K562 (cell line): ENCODE data around the gene ABCC11. TPM values are rescaled to one million over a fixed set of nuclear protein-coding genes. Genes with fewer than 3 reads are reported as not detected.

Experiments
- FOXJ3 ChIP-seq: sonication (generic); formaldehyde crosslinking; IDR thresholded peaks from 2 replicates; pipeline ENCODE4 v1.4.0; 2020; ENCODE audit warnings: mild to moderate bottlenecking, missing genetic modification reagents
- GATAD2B ChIP-seq: fragments of 450-650 bp; IDR thresholded peaks from 2 replicates; pipeline ENCODE4 v1.6.1; 2017; ENCODE audit warnings: mild to moderate bottlenecking, borderline replicate concordance
- ILK ChIP-seq: fragments of 450-650 bp; IDR thresholded peaks from 2 replicates; pipeline ENCODE4 v1.6.1; 2016; ENCODE audit warnings: missing genetic modification characterization, low read depth, mild to moderate bottlenecking, missing compliant biosample characterization, moderate library complexity, borderline replicate concordance
- JUN ChIP-seq, 2 experiments: sonication (generic) in 1 of 2; formaldehyde crosslinking in 1 of 2; IDR thresholded peaks; 2 replicates each; pipeline versions ENCODE4 v1.6.1 to v1.8.0; 2012 to 2022; ENCODE audit warnings: borderline replicate concordance in 2 of 2, mild to moderate bottlenecking in 2 of 2, improper control_type of control experiment in 1 of 2, low read depth in 1 of 2, low read length in 1 of 2, missing genetic modification reagents in 1 of 2
- NCOA1 ChIP-seq: fragments of 450-650 bp; IDR thresholded peaks from 2 replicates; pipeline ENCODE4 v1.6.1; 2016; ENCODE audit warnings: low read depth
- NUFIP1 ChIP-seq: fragments of 450-650 bp; IDR thresholded peaks from 2 replicates; pipeline ENCODE4 v1.6.1; 2018; ENCODE audit not compliant: partially characterized antibody
- PHF8 ChIP-seq: fragments of 200-600 bp; sonication (generic); IDR thresholded peaks from 2 replicates; pipeline ENCODE4 v1.6.1; 2012; ENCODE audit warnings: mixed run types, mild to moderate bottlenecking, inconsistent platforms, low read length, moderate library complexity, borderline replicate concordance
- RNF2 ChIP-seq: sonication (generic); IDR thresholded peaks from 2 replicates; pipeline ENCODE4 v1.6.1; 2016
- RNF219 ChIP-seq: fragments of 250-450 bp; sonication (Bioruptor Pico); IDR thresholded peaks from 2 replicates; pipeline ENCODE4 v1.5.0; 2022; ENCODE audit warnings: mild to moderate bottlenecking
- SIN3B ChIP-seq: fragments of 450-650 bp; IDR thresholded peaks from 2 replicates; pipeline ENCODE4 v1.6.1; 2017; ENCODE audit warnings: low read depth, mild to moderate bottlenecking, moderate library complexity
- SMARCB1 ChIP-seq: IDR thresholded peaks from 2 replicates; pipeline ENCODE4 v1.6.1; 2011; ENCODE audit warnings: improper control_type of control experiment, low read depth; ENCODE audit not compliant: insufficient read length
- SOX6 ChIP-seq: fragments of 450-650 bp; IDR thresholded peaks from 2 replicates; pipeline ENCODE4 v1.6.1; 2014; ENCODE audit warnings: mild to moderate bottlenecking
- SRSF3 ChIP-seq: fragments of 200-400 bp; formaldehyde crosslinking; IDR thresholded peaks from 2 replicates; pipeline ENCODE4 v1.6.1; 2016; ENCODE audit warnings: mild to moderate bottlenecking, low read length, moderate library complexity; ENCODE audit not compliant: insufficient read depth
- ZNF121 ChIP-seq: sonication (generic); formaldehyde crosslinking; conservative IDR thresholded peaks from 2 replicates; pipeline ENCODE4 v1.8.0; 2022; ENCODE audit warnings: missing genetic modification reagents
- ZNF140 ChIP-seq: fragments of 250-450 bp; sonication (Bioruptor Pico); IDR thresholded peaks from 2 replicates; pipeline ENCODE4 v1.8.0; 2021; ENCODE audit warnings: moderate library complexity, mild to moderate bottlenecking, inconsistent platforms
- ZNF224 ChIP-seq: sonication (generic); formaldehyde crosslinking; IDR thresholded peaks from 2 replicates; pipeline ENCODE4 v1.8.0; 2022; ENCODE audit warnings: mild to moderate bottlenecking, missing genetic modification reagents
- ZNF398 ChIP-seq: fragments of 250-450 bp; sonication (Bioruptor Pico); IDR thresholded peaks from 2 replicates; pipeline ENCODE4 v1.8.0; 2021; ENCODE audit warnings: moderate library complexity, mild to moderate bottlenecking, inconsistent platforms
- ZNF431 ChIP-seq: sonication (generic); formaldehyde crosslinking; IDR thresholded peaks from 2 replicates; pipeline ENCODE4 v1.8.0; 2022; ENCODE audit warnings: mild to moderate bottlenecking, missing genetic modification reagents
- ZNF57 ChIP-seq: fragments of 450-650 bp; formaldehyde crosslinking; IDR thresholded peaks from 2 replicates; pipeline ENCODE4 v1.4.0; 2020; ENCODE audit warnings: mild to moderate bottlenecking, moderate library complexity
- ZSCAN32 ChIP-seq: fragments of 450-650 bp; formaldehyde crosslinking; IDR thresholded peaks from 2 replicates; pipeline ENCODE4 v1.4.0; 2020; ENCODE audit warnings: mild to moderate bottlenecking, moderate library complexity
- polyA plus RNA-seq, 8 experiments: library from polyadenylated mRNA; depleted of rRNA in 4 of 8; stranded (reverse) in 5 of 8; unstranded in 3 of 8; fragments of >200 nt; fragmentation: Nextera tagmentation in 2 of 8; fragmentation: Illumina TruSeq in 1 of 8; extraction: Ambion mirVana in 2 of 8; extraction: Trizol in 1 of 8; gene quantifications; 2 replicates each; pipeline versions ENCODE4 v1.2.1 to v1.2.3, GENCODE V29; 2011 to 2014; ENCODE audit warnings: inconsistent platforms in 1 of 8, missing spikeins in 1 of 8
- total RNA-seq, 7 experiments: library from RNA; depleted of rRNA in 6 of 7; stranded (reverse); fragments of >200 nt in 6 of 7; fragmentation: Illumina TruSeq in 2 of 7; extraction: Trizol in 2 of 7; gene quantifications; 2 replicates each; pipeline versions ENCODE4 v1.2.1 to v1.2.3, GENCODE V29; 2011 to 2021; ENCODE audit warnings: low replicate concordance in 1 of 7
- TF ChIP-seq, protein P1 (sequence below), 2 experiments: IDR thresholded peaks; 2 replicates each; pipeline ENCODE4 v1.6.1; 2011; ENCODE audit warnings: borderline replicate concordance in 1 of 2, control low read depth in 1 of 2, low read depth in 1 of 2, low read length in 1 of 2, mild to moderate bottlenecking in 1 of 2, mixed read lengths in 1 of 2, moderate library complexity in 1 of 2; ENCODE audit not compliant: insufficient read depth in 1 of 2, insufficient read length in 1 of 2, poor library complexity in 1 of 2, severe bottlenecking in 1 of 2; ENCODE audit errors: extremely low read depth in 1 of 2
- TF ChIP-seq, protein P2 (sequence below): fragments of 450-650 bp; IDR thresholded peaks from 2 replicates; pipeline ENCODE4 v1.6.1; 2016; ENCODE audit warnings: low read depth, mild to moderate bottlenecking, moderate library complexity

ABCC11 gene
- total and polyA plus RNA-seq, 9 of the 15 experiments (the other 6 are each of a cell fraction or from before 2014, with no cell fraction given), result 0.04 to 0.14 (median 0.04) TPM; not detected in 6

GRCh38 chr16:48244080-48244862 lies 3.1 kb downstream of the ABCC11 start, which contains the start of gene LONP2 (continued):
- TF ChIP-seq, protein P1, sequence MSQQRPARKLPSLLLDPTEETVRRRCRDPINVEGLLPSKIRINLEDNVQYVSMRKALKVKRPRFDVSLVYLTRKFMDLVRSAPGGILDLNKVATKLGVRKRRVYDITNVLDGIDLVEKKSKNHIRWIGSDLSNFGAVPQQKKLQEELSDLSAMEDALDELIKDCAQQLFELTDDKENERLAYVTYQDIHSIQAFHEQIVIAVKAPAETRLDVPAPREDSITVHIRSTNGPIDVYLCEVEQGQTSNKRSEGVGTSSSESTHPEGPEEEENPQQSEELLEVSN (IDR thresholded peaks at IDR 0.05; ENCODE audit: borderline replicate concordance in 1 of 2, extremely low read depth in 1 of 2, insufficient read depth in 1 of 2, insufficient read length in 1 of 2, low read depth in 1 of 2, low read length in 1 of 2, poor library complexity in 1 of 2, severe bottlenecking in 1 of 2), result peak; percentile 24 to 26
- TF ChIP-seq ZNF140 (CRISPR knock-in tag) (no peak), PHF8 (peak; percentile 94), ZNF431 (CRISPR knock-in tag) (0 out of 2 replicates have a peak, but pooled peaks have one; percentile 23), ZSCAN32 (CRISPR knock-in tag) (no peak), NCOA1 (no peak), SRSF3 (no peak), JUN (IDR thresholded peaks at IDR 0.05; ENCODE audit: borderline replicate concordance, low read depth, low read length) (0 out of 2 replicates have a peak, but pooled peaks have one; percentile 11), JUN (CRISPR knock-in tag; IDR thresholded peaks at IDR 0.05; ENCODE audit: borderline replicate concordance) (no peak), ZNF398 (CRISPR knock-in tag) (no peak), GATAD2B (0 out of 2 replicates have a peak, but pooled peaks have one; percentile 58), ZNF121 (CRISPR knock-in tag) (no peak), ILK (tag) (no peak), SMARCB1 (no peak), RNF2 (0 out of 2 replicates have a peak, but pooled peaks have one; percentile 34), ZNF57 (CRISPR knock-in tag) (no peak), NUFIP1 (no peak), RNF219 (no peak), FOXJ3 (no peak), ZNF224 (no peak), SOX6 (0 out of 2 replicates have a peak, but pooled peaks have one; percentile 10), SIN3B (peak; percentile 79)
- TF ChIP-seq, protein P2, sequence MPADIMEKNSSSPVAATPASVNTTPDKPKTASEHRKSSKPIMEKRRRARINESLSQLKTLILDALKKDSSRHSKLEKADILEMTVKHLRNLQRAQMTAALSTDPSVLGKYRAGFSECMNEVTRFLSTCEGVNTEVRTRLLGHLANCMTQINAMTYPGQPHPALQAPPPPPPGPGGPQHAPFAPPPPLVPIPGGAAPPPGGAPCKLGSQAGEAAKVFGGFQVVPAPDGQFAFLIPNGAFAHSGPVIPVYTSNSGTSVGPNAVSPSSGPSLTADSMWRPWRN, result no peak
